Esophagus squamous epithelium (tissue), 5 donors: ENCODE results near the gene CNTLN. TPM values are rescaled to one million over a fixed set of nuclear protein-coding genes. Genes with fewer than 3 reads are reported as not detected.

Source experiments
- DNase-seq: peaks from one replicate; lab custom pipeline; 2025; lab: John Stamatoyannopoulos, UW
- H3K27ac ChIP-seq, 4 donors: fragments of 200-600 bp; sonication (generic); one replicate each; pipeline ENCODE4 v1.5.1; 2016 to 2019; ENCODE audit warnings: mild to moderate bottlenecking in 1 of 4
- H3K27me3 ChIP-seq, 4 donors: fragments of 200-600 bp; sonication (generic); 1 replicate in 3 of 4; 2 replicates in 1 of 4; pipeline versions ENCODE4 v1.5.1 to v1.6.0; 2017 to 2021; ENCODE audit warnings: antibody characterized with exemption in 1 of 4
- H3K36me3 ChIP-seq, 3 donors: fragments of 200-600 bp; sonication (generic); one replicate each; pipeline ENCODE4 v1.5.1; 2016 to 2019
- H3K4me1 ChIP-seq, 3 donors: fragments of 200-600 bp; sonication (generic); one replicate each; pipeline ENCODE4 v1.5.1; 2017 to 2019
- H3K4me3 ChIP-seq, 4 donors: fragments of 200-600 bp; sonication (generic); 1 replicate in 3 of 4; 2 replicates in 1 of 4; pipeline ENCODE4 v1.5.1; 2016 to 2019; ENCODE audit warnings: mild to moderate bottlenecking in 2 of 4, moderate library complexity in 1 of 4
- H3K9me3 ChIP-seq, 3 donors: fragments of 200-600 bp; sonication (generic); one replicate each; pipeline ENCODE4 v1.5.1; 2016 to 2019
- POLR2A ChIP-seq, 4 donors: fragments of 450-650 bp; IDR thresholded peaks; one replicate each; pipeline ENCODE4 v1.6.1; 2017; ENCODE audit warnings: antibody characterized with exemption in 4 of 4, mild to moderate bottlenecking in 4 of 4, moderate library complexity in 3 of 4
- WGBS, 2 donors: methylation state at CpG; one replicate each; pipeline ENCODE4 v1.1.5; 2018; 5-methylcytosine and 5-hydroxymethylcytosine counted together
- intact Hi-C: fragments of 100-400 bp; cut with DNase I; formaldehyde crosslinking; loops from one replicate; pipeline ENCODE4 v1.15.0; 2022
- total RNA-seq, 4 donors: library from RNA; depleted of rRNA; stranded (reverse); fragments of >200 nt; gene quantifications; one replicate each; pipeline ENCODE4 v1.1.0, GENCODE V29; 2016
- TF ChIP-seq, protein P1 (sequence below), 6 experiments: fragments of 450-650 bp in 4 of 6; fragments of 200-600 bp in 2 of 6; sonication (generic) in 2 of 6; IDR thresholded peaks; one replicate each; pipeline ENCODE4 v1.5.1; 2016 to 2019; ENCODE audit warnings: antibody characterized with exemption in 6 of 6, mild to moderate bottlenecking in 4 of 6, moderate library complexity in 4 of 6
- donor health status: DM: yes; HTN: yes; CAD: no.

Gene CNTLN
- total RNA-seq, 4 donors from 2014 or later = 0.80 to 8.2 (median 5.1) TPM

DNA sequence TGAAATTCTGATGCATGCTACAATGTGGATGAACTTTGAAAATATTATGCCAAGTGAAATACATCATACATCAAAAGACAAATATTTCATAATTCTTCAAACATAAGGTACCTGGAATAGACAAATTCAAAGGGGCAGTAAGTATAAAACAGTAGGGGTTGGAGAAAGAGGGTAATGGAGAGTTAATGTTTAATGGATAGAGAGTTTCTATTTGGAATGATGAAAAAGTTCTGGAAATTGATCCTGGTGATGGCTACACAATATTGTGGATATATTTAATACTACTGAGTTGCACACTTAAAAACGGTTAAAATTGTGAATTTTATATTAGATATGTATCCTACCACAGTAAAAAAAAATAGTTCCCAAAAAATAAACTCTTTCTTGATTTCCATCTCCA, 14.6 kb upstream of the CNTLN start:
- WGBS, 2 donors = 76 to 82% methylated on average over 1 of the region's 1 CpG
- no peaks in the 10 kb centered on the region for H3K9me3 ChIP-seq
- no peak for DNase-seq
- TF ChIP-seq, protein P1, sequence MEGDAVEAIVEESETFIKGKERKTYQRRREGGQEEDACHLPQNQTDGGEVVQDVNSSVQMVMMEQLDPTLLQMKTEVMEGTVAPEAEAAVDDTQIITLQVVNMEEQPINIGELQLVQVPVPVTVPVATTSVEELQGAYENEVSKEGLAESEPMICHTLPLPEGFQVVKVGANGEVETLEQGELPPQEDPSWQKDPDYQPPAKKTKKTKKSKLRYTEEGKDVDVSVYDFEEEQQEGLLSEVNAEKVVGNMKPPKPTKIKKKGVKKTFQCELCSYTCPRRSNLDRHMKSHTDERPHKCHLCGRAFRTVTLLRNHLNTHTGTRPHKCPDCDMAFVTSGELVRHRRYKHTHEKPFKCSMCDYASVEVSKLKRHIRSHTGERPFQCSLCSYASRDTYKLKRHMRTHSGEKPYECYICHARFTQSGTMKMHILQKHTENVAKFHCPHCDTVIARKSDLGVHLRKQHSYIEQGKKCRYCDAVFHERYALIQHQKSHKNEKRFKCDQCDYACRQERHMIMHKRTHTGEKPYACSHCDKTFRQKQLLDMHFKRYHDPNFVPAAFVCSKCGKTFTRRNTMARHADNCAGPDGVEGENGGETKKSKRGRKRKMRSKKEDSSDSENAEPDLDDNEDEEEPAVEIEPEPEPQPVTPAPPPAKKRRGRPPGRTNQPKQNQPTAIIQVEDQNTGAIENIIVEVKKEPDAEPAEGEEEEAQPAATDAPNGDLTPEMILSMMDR (IDR thresholded peaks at IDR 0.05) = no peak
- TF ChIP-seq POLR2A (IDR thresholded peaks at IDR 0.05) = no peak
- no peaks in the 10 kb centered on the region for H3K27me3 ChIP-seq
- no peaks in the 10 kb centered on the region for H3K36me3 ChIP-seq
- no peak overlapping the region for H3K27ac ChIP-seq
- H3K4me3 ChIP-seq = no peak overlapping the region
- intact Hi-C loops = no loop called here
- peaks cover 0 to 13% (median 0%) of the 10 kb centered on the region in 3 donors for H3K4me1 ChIP-seq

DNA sequence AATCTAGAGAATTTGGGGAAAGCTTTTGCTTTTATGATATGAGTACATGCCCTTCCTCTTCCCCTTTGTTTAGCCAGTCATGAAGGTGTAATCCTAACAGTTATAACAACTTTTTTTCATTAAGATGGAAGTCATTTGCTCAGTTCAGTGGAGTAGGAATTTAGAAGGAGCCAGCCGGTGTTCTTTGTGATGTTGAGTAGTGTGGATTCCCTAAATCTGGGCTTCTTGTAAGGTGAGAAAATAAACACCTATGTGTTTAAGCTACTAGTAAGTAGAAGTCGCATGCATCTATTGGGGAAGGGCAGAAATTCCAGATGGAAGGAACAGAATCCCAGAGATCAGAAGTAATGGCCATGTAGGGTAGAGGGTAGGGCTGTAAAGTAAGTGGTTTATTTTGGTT, 13.6 kb upstream of the CNTLN start:
- H3K27ac ChIP-seq = no peak overlapping the region
- peaks cover 0 to 13% (median 0%) of the 10 kb centered on the region in 3 donors for H3K4me1 ChIP-seq
- H3K4me3 ChIP-seq = no peak overlapping the region
- H3K27me3 ChIP-seq = no peaks in the 10 kb centered on the region
- intact Hi-C loops = no loop called here
- H3K9me3 ChIP-seq = no peaks in the 10 kb centered on the region
- no peak for DNase-seq
- 77 to 81% methylated on average over 2 of the region's 2 CpGs for WGBS, 2 donors
- no peaks in the 10 kb centered on the region for H3K36me3 ChIP-seq
- TF ChIP-seq, protein P1 (IDR thresholded peaks at IDR 0.05) = no peak
- no peak for TF ChIP-seq POLR2A (IDR thresholded peaks at IDR 0.05)

DNA sequence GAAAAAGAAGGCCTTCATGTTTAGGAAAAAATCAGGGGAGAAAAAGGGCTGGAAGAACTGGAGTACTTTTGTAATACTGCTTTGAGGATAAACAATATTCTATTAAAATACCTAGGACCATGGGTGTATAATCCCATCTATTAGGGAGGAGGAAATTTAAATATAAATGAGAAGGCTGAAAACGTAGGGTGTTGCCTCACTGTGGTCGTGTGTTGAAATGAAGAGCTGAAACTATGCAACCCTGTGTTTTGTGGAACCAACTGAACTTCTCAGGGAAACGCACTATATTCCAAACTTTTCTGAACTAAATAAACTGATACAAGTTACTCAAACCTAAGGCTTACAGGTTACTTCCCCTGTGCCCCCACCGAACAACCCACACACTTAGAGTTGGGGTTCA, 4.5 kb upstream of the CNTLN start:
- Histone ChIP-seq H3K36me3 (no peaks in the 10 kb centered on the region), H3K27me3 (no peaks in the 10 kb centered on the region), H3K4me3 (no peak overlapping the region), H3K9me3 (no peaks in the 10 kb centered on the region), H3K27ac (no peak overlapping the region), H3K4me1 (peaks cover 0 to 15% (median 5%) of the 10 kb centered on the region in 3 donors)
- intact Hi-C loops = no loop called here
- no peak for DNase-seq
- WGBS, 2 donors = 82 to 86% methylated on average over 4 of the region's 4 CpGs
- TF ChIP-seq, protein P1 (IDR thresholded peaks at IDR 0.05) = no peak
- TF ChIP-seq POLR2A (IDR thresholded peaks at IDR 0.05) = no peak

DNA sequence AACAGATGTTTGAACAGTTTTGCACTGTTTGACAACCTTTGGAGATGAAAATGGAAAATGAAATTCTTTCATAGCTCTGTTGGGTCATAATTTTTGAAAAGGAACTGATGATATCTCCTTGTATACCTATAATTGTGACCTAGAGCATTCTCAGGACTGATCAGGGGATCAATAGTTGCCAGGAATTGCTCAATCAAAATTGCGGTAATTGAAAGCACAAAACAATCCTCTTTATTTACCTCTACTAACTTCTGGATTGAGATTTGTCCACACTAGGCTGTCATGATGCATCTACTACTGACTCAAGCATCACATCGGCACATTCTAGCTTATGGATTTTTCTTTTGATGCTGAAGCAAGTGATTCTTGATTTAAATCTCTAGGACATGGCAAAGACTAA, 4.1 kb upstream of the CNTLN start:
- Histone ChIP-seq H3K9me3 (no peaks in the 10 kb centered on the region), H3K4me3 (no peak overlapping the region), H3K27ac (no peak overlapping the region), H3K27me3 (no peaks in the 10 kb centered on the region), H3K4me1 (peaks cover 0 to 19% (median 5%) of the 10 kb centered on the region in 3 donors), H3K36me3 (no peaks in the 10 kb centered on the region)
- 79 to 87% methylated on average over 2 of the region's 2 CpGs for WGBS, 2 donors
- TF ChIP-seq, protein P1 (IDR thresholded peaks at IDR 0.05) = no peak
- no peak for TF ChIP-seq POLR2A (IDR thresholded peaks at IDR 0.05)
- DNase-seq = no peak
- intact Hi-C loops = no loop called here

DNA sequence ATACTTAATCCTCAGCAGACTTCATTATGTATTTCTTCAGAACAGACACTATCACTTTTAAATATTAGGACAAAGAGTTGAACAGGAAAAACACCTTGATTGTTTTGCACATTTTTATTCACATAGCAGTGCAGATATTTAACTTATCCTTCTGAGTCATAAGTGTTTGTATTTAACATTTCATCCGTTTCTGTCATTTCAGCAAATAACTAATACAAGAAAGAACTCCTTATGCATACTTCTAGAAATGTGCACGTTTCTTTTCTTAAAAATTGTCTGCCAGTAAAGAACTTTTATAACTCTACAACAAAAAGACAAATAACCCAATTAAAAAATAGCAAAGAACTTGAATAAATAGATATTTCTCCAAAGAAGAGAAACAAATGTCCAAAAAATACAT, 3.3 kb upstream of the CNTLN start:
- Histone ChIP-seq H3K4me3 (no peak overlapping the region), H3K9me3 (no peaks in the 10 kb centered on the region), H3K27me3 (no peaks in the 10 kb centered on the region), H3K27ac (no peak overlapping the region), H3K36me3 (no peaks in the 10 kb centered on the region), H3K4me1 (peaks cover 0 to 27% (median 5%) of the 10 kb centered on the region in 3 donors)
- no peak for DNase-seq
- WGBS, 2 donors = 24 to 48% methylated on average over 2 of the region's 2 CpGs
- intact Hi-C loops = no loop called here
- TF ChIP-seq, protein P1 (IDR thresholded peaks at IDR 0.05) = no peak
- no peak for TF ChIP-seq POLR2A (IDR thresholded peaks at IDR 0.05)
